Raji (cell line): Measurements from ENCODE around the gene ZNRF3.

Experiments used
- POLR2A ChIP-seq: IDR thresholded peaks from 2 replicates; pipeline ENCODE4 v1.6.1; 2011; ENCODE audit warnings: low read depth, low read length, control low read depth; ENCODE audit not compliant: insufficient read depth

The ZNRF3 gene

GRCh38 chr22:29053048-29053702, 169.8 kb downstream of the ZNRF3 start:
- TF ChIP-seq POLR2A = no peak

- TF ChIP-seq POLR2A = no peak
These were observed 170.9 kb downstream of the ZNRF3 start for GRCh38 chr22:29054251-29054767.

- TF ChIP-seq POLR2A = no peak
These were observed 171.9 kb downstream of the ZNRF3 start for GRCh38 chr22:29055192-29055830.

- TF ChIP-seq POLR2A = no peak
These were observed 173.1 kb downstream of the ZNRF3 start for GRCh38 chr22:29056472-29056871.

GRCh38 chr22:29060251-29060869, 177.0 kb downstream of the ZNRF3 start:
- no peak for TF ChIP-seq POLR2A

- TF ChIP-seq POLR2A = no peak
These were observed 177.6 kb downstream of the ZNRF3 start for GRCh38 chr22:29060931-29061330.

GRCh38 chr22:29061773-29062172, 178.4 kb downstream of the ZNRF3 start, which contains the start of gene C22orf31:
Gene C22orf31 (minus strand): TSS chr22:29061831. CDS start chr22:29061792, 39 bp downstream.
- TF ChIP-seq POLR2A = no peak

- TF ChIP-seq POLR2A = no peak
These were observed 179.0 kb downstream of the ZNRF3 start for GRCh38 chr22:29062286-29062821.

- TF ChIP-seq POLR2A = no peak
These were observed 182.3 kb downstream of the ZNRF3 start for GRCh38 chr22:29065468-29066190.

- no peak for TF ChIP-seq POLR2A
These were observed 186.1 kb downstream of the ZNRF3 start for GRCh38 chr22:29069463-29069862.

GRCh38 chr22:29070490-29070889, 187.1 kb downstream of the ZNRF3 start:
- no peak for TF ChIP-seq POLR2A

GRCh38 chr22:29071261-29072045, 188.1 kb downstream of the ZNRF3 start:
- no peak for TF ChIP-seq POLR2A

GRCh38 chr22:29072193-29072978, 189.0 kb downstream of the ZNRF3 start:
- TF ChIP-seq POLR2A = no peak

- TF ChIP-seq POLR2A = no peak
These were observed 189.7 kb downstream of the ZNRF3 start, which contains the start of gene KREMEN1 for GRCh38 chr22:29072979-29073617. Gene KREMEN1 (plus strand): TSS chr22:29073035. CDS start chr22:29073131, 96 bp downstream.
